Astrocyte (in vitro differentiated cells and primary cell): ENCODE data around the gene EFNA5.

Experiments used
- EZH2 ChIP-seq: IDR thresholded peaks from 2 replicates; pipeline ENCODE4 v1.6.1; 2012; ENCODE audit warnings: mild to moderate bottlenecking, low read length, inconsistent platforms; ENCODE audit not compliant: insufficient read depth
- TF ChIP-seq, protein P1 (sequence below): IDR thresholded peaks from 2 replicates; pipeline ENCODE4 v1.5.1; 2011; ENCODE audit warnings: low read depth, mild to moderate bottlenecking, inconsistent platforms, low read length, moderate library complexity; ENCODE audit not compliant: insufficient read depth

DNA sequence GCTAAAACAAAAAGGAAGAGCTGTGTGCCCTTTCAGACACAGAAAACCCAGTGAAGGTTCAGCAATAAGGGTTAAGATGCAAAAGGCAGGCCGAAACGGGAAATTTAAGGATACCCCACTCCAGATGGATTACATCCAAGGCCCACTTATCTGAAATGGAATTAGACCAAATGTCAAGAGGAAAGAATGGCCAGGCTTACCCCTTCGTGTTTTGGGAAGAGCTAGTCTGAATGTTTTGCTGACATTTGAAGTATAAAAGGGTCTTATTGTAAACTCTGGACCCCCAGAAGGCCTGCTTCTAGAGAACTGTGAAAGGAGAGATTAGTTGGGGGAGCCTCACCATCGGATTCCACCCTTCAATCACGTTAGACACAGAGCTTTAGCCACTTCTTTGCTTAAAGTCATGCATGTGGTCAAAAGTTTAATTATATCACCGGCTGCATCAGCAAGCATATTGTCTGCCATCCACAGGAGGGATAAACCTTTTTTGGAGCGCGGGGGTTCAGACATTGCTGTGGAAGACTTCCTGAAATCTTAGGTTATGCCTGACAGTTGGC lies 93.3 kb downstream of the EFNA5 start:
- TF ChIP-seq, protein P1, sequence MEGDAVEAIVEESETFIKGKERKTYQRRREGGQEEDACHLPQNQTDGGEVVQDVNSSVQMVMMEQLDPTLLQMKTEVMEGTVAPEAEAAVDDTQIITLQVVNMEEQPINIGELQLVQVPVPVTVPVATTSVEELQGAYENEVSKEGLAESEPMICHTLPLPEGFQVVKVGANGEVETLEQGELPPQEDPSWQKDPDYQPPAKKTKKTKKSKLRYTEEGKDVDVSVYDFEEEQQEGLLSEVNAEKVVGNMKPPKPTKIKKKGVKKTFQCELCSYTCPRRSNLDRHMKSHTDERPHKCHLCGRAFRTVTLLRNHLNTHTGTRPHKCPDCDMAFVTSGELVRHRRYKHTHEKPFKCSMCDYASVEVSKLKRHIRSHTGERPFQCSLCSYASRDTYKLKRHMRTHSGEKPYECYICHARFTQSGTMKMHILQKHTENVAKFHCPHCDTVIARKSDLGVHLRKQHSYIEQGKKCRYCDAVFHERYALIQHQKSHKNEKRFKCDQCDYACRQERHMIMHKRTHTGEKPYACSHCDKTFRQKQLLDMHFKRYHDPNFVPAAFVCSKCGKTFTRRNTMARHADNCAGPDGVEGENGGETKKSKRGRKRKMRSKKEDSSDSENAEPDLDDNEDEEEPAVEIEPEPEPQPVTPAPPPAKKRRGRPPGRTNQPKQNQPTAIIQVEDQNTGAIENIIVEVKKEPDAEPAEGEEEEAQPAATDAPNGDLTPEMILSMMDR: no peak
- TF ChIP-seq EZH2: no peak
